ENCODE measurements around the gene DUSP19. TPM values are rescaled to one million over a fixed set of nuclear protein-coding genes. Genes with fewer than 3 reads are reported as not detected.

Gene DUSP19
- total and polyA plus RNA-seq, 10 of the 15 experiments (the other 5 are each of a cell fraction or from before 2014, with no cell fraction given): 0.16 to 1.7 (median 0.57) TPM

GRCh38 chr2:183105402-183106134, 27.0 kb downstream of the DUSP19 start:
- H4K20me1 ChIP-seq (ENCODE audit: control insufficient read depth, insufficient read depth): no peaks in the 10 kb centered on the region
- DNase-seq (ENCODE audit: low read depth, low spot score) (no peak), ATAC-seq (no peak), FAIRE-seq (no peak)
- 37% methylated on average over 4 of the region's 4 CpGs for WGBS (ENCODE audit: insufficient coverage, insufficient replicate concordance, low lambda C conversion rate, missing lambda C conversion rate)
- in situ Hi-C loops (cut with MboI) (no loop called here), intact Hi-C loops (cut with micrococcal nuclease; ENCODE audit: unreplicated experiment) (no loop called here)
- H3K36me3 ChIP-seq (ENCODE audit: control insufficient read depth in 2 of 2, insufficient read depth in 2 of 2, low read length in 1 of 2): no peaks in the 10 kb centered on the region
- no peaks in the 10 kb centered on the region for H3K4me1 ChIP-seq (ENCODE audit: control insufficient read depth, insufficient read depth, low read length)
- TF ChIP-seq HCFC1 (IDR thresholded peaks at IDR 0.05; ENCODE audit: low read length): no peak
- no peak for TF ChIP-seq STAT3 (IDR thresholded peaks at IDR 0.05; ENCODE audit: low read depth, low read length)
- TF ChIP-seq RAD51 (IDR thresholded peaks at IDR 0.05): no peak
- no peaks in the 10 kb centered on the region for H3K9me3 ChIP-seq (replicated peaks; ENCODE audit: control insufficient read depth, insufficient read depth, low read length)
- no TSS peak for BruUV-seq (replicated peaks)
- ChIA-PET SMC1A (ENCODE audit: uncharacterized antibody, unreplicated experiment) (interaction anchor here (0.7 kb wide), 1 partner anchor 27 kb away, joined by 3 read pairs; the partner anchor contains the start of gene DUSP19), CTCF (no interaction called here), POLR2A (interaction anchor here (0.6 kb wide), 1 partner anchor 74 kb away, joined by 3 read pairs; no protein-coding TSS in a partner anchor), RAD21 (ENCODE audit: unreplicated experiment) (no interaction called here)
- no peak overlapping the region for H3K9ac ChIP-seq (ENCODE audit: control insufficient read depth, insufficient read depth, low read length)
- H3K4me3 ChIP-seq: no peak overlapping the region
- no peak overlapping the region for H3K4me2 ChIP-seq (ENCODE audit: control insufficient read depth, insufficient read depth)
- no peaks in the 10 kb centered on the region for H3K79me2 ChIP-seq (ENCODE audit: control insufficient read depth, insufficient read depth, low read length)
- H3K27ac ChIP-seq (ENCODE audit: control insufficient read depth, insufficient read depth): no peak overlapping the region
- H2AFZ ChIP-seq (ENCODE audit: control insufficient read depth, low read depth, low read length): no peak overlapping the region
- H3K27me3 ChIP-seq (replicated peaks in 1 of 2; ENCODE audit: control insufficient read depth in 2 of 2, insufficient read depth in 2 of 2, low read length in 1 of 2): no peaks in the 10 kb centered on the region; a peak in 1 of 4 replicates

DNA sequence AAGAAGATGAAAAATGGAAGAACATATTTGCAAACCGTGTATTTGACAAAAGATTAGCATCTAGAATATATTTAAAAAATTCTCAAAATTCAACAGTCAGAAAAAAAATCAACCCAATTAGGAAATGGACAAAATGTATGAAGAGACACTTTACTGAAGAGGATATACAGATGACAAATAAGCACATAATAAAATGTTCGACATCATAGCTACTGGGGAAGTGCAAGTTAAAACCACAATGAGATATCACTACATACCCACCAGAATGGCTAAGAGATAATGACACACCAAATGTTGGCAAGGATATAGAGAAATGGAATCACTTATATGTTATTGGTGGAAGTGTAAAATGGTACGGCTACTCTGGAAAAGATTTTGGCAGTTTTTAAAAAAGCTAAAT, 34.0 kb downstream of the DUSP19 start:
- BruUV-seq (replicated peaks): no TSS peak
- H3K27me3 ChIP-seq (replicated peaks in 1 of 2; ENCODE audit: control insufficient read depth in 2 of 2, insufficient read depth in 2 of 2, low read length in 1 of 2): no peaks in the 10 kb centered on the region
- H3K4me3 ChIP-seq: no peak overlapping the region
- RAD21 ChIA-PET (ENCODE audit: unreplicated experiment): no interaction called here
- POLR2A ChIA-PET: interaction anchor here (0.6 kb wide), 1 partner anchor 15 kb away, joined by 3 read pairs; no protein-coding TSS in a partner anchor
- SMC1A ChIA-PET (ENCODE audit: uncharacterized antibody, unreplicated experiment): no interaction called here
- H3K9ac ChIP-seq (ENCODE audit: control insufficient read depth, insufficient read depth, low read length): no peak overlapping the region
- H3K36me3 ChIP-seq (ENCODE audit: control insufficient read depth in 2 of 2, insufficient read depth in 2 of 2, low read length in 1 of 2): no peaks in the 10 kb centered on the region
- no peaks in the 10 kb centered on the region for H3K4me1 ChIP-seq (ENCODE audit: control insufficient read depth, insufficient read depth, low read length)
- H2AFZ ChIP-seq (ENCODE audit: control insufficient read depth, low read depth, low read length): no peak overlapping the region
- no peak overlapping the region for H3K4me2 ChIP-seq (ENCODE audit: control insufficient read depth, insufficient read depth)
- CTCF ChIA-PET: no interaction called here
- no peaks in the 10 kb centered on the region for H3K79me2 ChIP-seq (ENCODE audit: control insufficient read depth, insufficient read depth, low read length)
- TF ChIP-seq MEF2A (IDR thresholded peaks at IDR 0.05; ENCODE audit: insufficient read depth, low read depth, low read length) (no peak), CHD4 (IDR thresholded peaks at IDR 0.05) (no peak), POLR2AphosphoS2 (IDR thresholded peaks at IDR 0.05; ENCODE audit: low read depth, low read length) (no peak), ZNF274 (IDR thresholded peaks at IDR 0.05; ENCODE audit: insufficient read depth, insufficient read length) (no peak)
- H3K27ac ChIP-seq (ENCODE audit: control insufficient read depth, insufficient read depth): no peak overlapping the region
- no peak for ATAC-seq
- H3K9me3 ChIP-seq (replicated peaks; ENCODE audit: control insufficient read depth, insufficient read depth, low read length): no peaks in the 10 kb centered on the region
- 89% methylated on average over 3 of the region's 3 CpGs for WGBS (ENCODE audit: insufficient coverage, insufficient replicate concordance, low lambda C conversion rate, missing lambda C conversion rate)
- DNase-seq (ENCODE audit: low read depth, low spot score): no peak
- no peak for FAIRE-seq
- intact Hi-C loops (cut with micrococcal nuclease; ENCODE audit: unreplicated experiment) (no loop called here), in situ Hi-C loops (cut with MboI) (no loop called here)
- no peaks in the 10 kb centered on the region for H4K20me1 ChIP-seq (ENCODE audit: control insufficient read depth, insufficient read depth)
